Measurements from ENCODE around the gene MECP2.

MECP2 gene

GRCh38 chrX:154098551-154098950 lies 1.0 kb upstream of the MECP2 start:
- TF ChIP-seq ESRRG (CRISPR knock-in tag; IDR thresholded peaks at IDR 0.05) (no peak), BACH2 (CRISPR knock-in tag; IDR thresholded peaks at IDR 0.05; ENCODE audit: borderline replicate concordance) (no peak), TCF4 (CRISPR knock-in tag; IDR thresholded peaks at IDR 0.05; ENCODE audit: borderline replicate concordance) (no peak), ZNF70 (CRISPR knock-in tag; IDR thresholded peaks at IDR 0.05) (no peak), CSDC2 (CRISPR knock-in tag; IDR thresholded peaks at IDR 0.05) (no peak), PATZ1 (CRISPR knock-in tag; IDR thresholded peaks at IDR 0.05; ENCODE audit: borderline replicate concordance) (no peak), OSR1 (CRISPR knock-in tag; IDR thresholded peaks at IDR 0.05) (no peak), GLIS3 (CRISPR knock-in tag; IDR thresholded peaks at IDR 0.05) (no peak), TSHZ2 (CRISPR knock-in tag; IDR thresholded peaks at IDR 0.05) (no peak), ZFP30 (CRISPR knock-in tag; IDR thresholded peaks at IDR 0.05) (no peak), SNAI2 (CRISPR knock-in tag; IDR thresholded peaks at IDR 0.05) (no peak), PPARA (CRISPR knock-in tag; IDR thresholded peaks at IDR 0.05; ENCODE audit: borderline replicate concordance) (no peak)
- no peak for ATAC-seq

- peak; percentile 64 for ATAC-seq
- no peak for TF ChIP-seq TOX (CRISPR knock-in tag; IDR thresholded peaks at IDR 0.05; ENCODE audit: borderline replicate concordance)
- TF ChIP-seq ARNTL (CRISPR knock-in tag; IDR thresholded peaks at IDR 0.05; ENCODE audit: borderline replicate concordance, low read depth): no peak
- TF ChIP-seq OSR1 (CRISPR knock-in tag; IDR thresholded peaks at IDR 0.05): no peak
- no peak for TF ChIP-seq ESRRG (CRISPR knock-in tag; IDR thresholded peaks at IDR 0.05)
- TF ChIP-seq ZFP3 (CRISPR knock-in tag; IDR thresholded peaks at IDR 0.05): no peak
- no peak for TF ChIP-seq SNAI2 (CRISPR knock-in tag; IDR thresholded peaks at IDR 0.05)
- TF ChIP-seq CSRNP3 (CRISPR knock-in tag; IDR thresholded peaks at IDR 0.05): no peak
- TF ChIP-seq POU6F1 (CRISPR knock-in tag; IDR thresholded peaks at IDR 0.05; ENCODE audit: borderline replicate concordance, low read depth): no peak
- no peak for TF ChIP-seq BACH2 (CRISPR knock-in tag; IDR thresholded peaks at IDR 0.05; ENCODE audit: borderline replicate concordance)
- TF ChIP-seq ZNF70 (CRISPR knock-in tag; IDR thresholded peaks at IDR 0.05): no peak
- no peak for TF ChIP-seq PATZ1 (CRISPR knock-in tag; IDR thresholded peaks at IDR 0.05; ENCODE audit: borderline replicate concordance)
Measured at GRCh38 chrX:154097003-154097588, 421 bp downstream of the MECP2 start.

- TF ChIP-seq ZNF70 (CRISPR knock-in tag; IDR thresholded peaks at IDR 0.05) (no peak), ARNTL (CRISPR knock-in tag; IDR thresholded peaks at IDR 0.05; ENCODE audit: borderline replicate concordance, low read depth) (no peak), SNAI2 (CRISPR knock-in tag; IDR thresholded peaks at IDR 0.05) (no peak), ZNF565 (CRISPR knock-in tag; conservative IDR thresholded peaks at IDR 0.05; ENCODE audit: low read depth) (no peak), TOX (CRISPR knock-in tag; IDR thresholded peaks at IDR 0.05; ENCODE audit: borderline replicate concordance) (no peak), PPARA (CRISPR knock-in tag; IDR thresholded peaks at IDR 0.05; ENCODE audit: borderline replicate concordance) (no peak), CREB5 (CRISPR knock-in tag; IDR thresholded peaks at IDR 0.05; ENCODE audit: low read depth) (no peak), PATZ1 (CRISPR knock-in tag; IDR thresholded peaks at IDR 0.05; ENCODE audit: borderline replicate concordance) (no peak), TCF4 (CRISPR knock-in tag; IDR thresholded peaks at IDR 0.05; ENCODE audit: borderline replicate concordance) (no peak)
Measured at GRCh38 chrX:154096140-154097002, 1.1 kb downstream of the MECP2 start.

More at GRCh38 chrX:154096140-154097002, 1.1 kb downstream of the MECP2 start:
- peak; percentile 31 for ATAC-seq

Measured in SK-N-SH treated with all-trans-retinoic acid at 6 μM for 48 hours (cell line).